Caco-2 (cell line): ENCODE data around the gene MINDY4B. TPM values are rescaled to one million over a fixed set of nuclear protein-coding genes. Genes with fewer than 3 reads are reported as not detected.

Experiments used
- BruUV-seq: library from RNA; stranded (reverse); fragments of 400-500 nt; replicated peaks from 2 replicates; lab custom pipeline; 2021; lab: Mats Ljungman, UMichigan
- CTCF ChIA-PET: fragments of 300-600 bp; sonication (Branson Sonifier 250); formaldehyde crosslinking; loops from one replicate; lab custom pipeline; 2022; ENCODE audit warnings: antibody characterized with exemption; lab: Charles Lee
- POLR2A ChIA-PET: fragments of 300-600 bp; sonication (Branson Sonifier 250); formaldehyde crosslinking; loops from one replicate; lab custom pipeline; 2022; ENCODE audit warnings: antibody characterized with exemption; lab: Charles Lee
- DNase-seq, 2 experiments: peaks; one replicate each; pipeline versions ENCODE4 v3.0.0 to v3.0.0-alpha.2; 2020 to 2022
- H3K27me3 ChIP-seq: replicated peaks from 2 replicates; pipeline ENCODE4 v1.6.0; 2011; ENCODE audit warnings: low read length; ENCODE audit not compliant: control insufficient read depth, insufficient read depth
- H3K36me3 ChIP-seq: 2 replicates; pipeline ENCODE4 v1.5.1; 2011; ENCODE audit warnings: low read length; ENCODE audit not compliant: control insufficient read depth, insufficient read depth
- H3K4me1 ChIP-seq: fragments of 250-450 bp; sonication (Bioruptor Pico); 2 replicates; pipeline ENCODE4 v1.5.1; 2020; ENCODE audit warnings: mild to moderate bottlenecking
- H3K4me3 ChIP-seq: 2 replicates; pipeline ENCODE4 v1.5.1; 2011; ENCODE audit warnings: low read depth, mild to moderate bottlenecking, control low read depth, low read length
- H3K9me3 ChIP-seq: fragments of 250-450 bp; sonication (Bioruptor Pico); 2 replicates; pipeline ENCODE4 v1.5.1; 2020; ENCODE audit warnings: mild to moderate bottlenecking, moderate library complexity
- H3K27ac Mint-ChIP-seq: one replicate; pipeline ENCODE4 v1.8.0; 2022; ENCODE audit warnings: mixed read lengths; ENCODE audit not compliant: unreplicated experiment
- H3K27me3 Mint-ChIP-seq: one replicate; pipeline ENCODE4 v1.8.0; 2022; ENCODE audit warnings: mixed read lengths; ENCODE audit not compliant: insufficient read depth, unreplicated experiment
- H3K36me3 Mint-ChIP-seq: one replicate; pipeline ENCODE4 v1.8.0; 2022; ENCODE audit warnings: mild to moderate bottlenecking, mixed read lengths; ENCODE audit not compliant: insufficient read depth, unreplicated experiment
- H3K4me1 Mint-ChIP-seq: one replicate; pipeline ENCODE4 v1.8.0; 2022; ENCODE audit warnings: low read depth, mixed read lengths; ENCODE audit not compliant: unreplicated experiment
- H3K4me3 Mint-ChIP-seq: one replicate; pipeline ENCODE4 v1.8.0; 2022; ENCODE audit warnings: mild to moderate bottlenecking, moderate library complexity, mixed read lengths; ENCODE audit not compliant: unreplicated experiment
- H3K9me3 Mint-ChIP-seq: one replicate; pipeline ENCODE4 v1.8.0; 2022; ENCODE audit warnings: mixed read lengths; ENCODE audit not compliant: unreplicated experiment
- CTCF ChIP-seq, 2 experiments: fragments of 200-600 bp in 1 of 2; IDR thresholded peaks; 1 replicate in 1 of 2; 2 replicates in 1 of 2; pipeline versions ENCODE4 v1.5.1 to v1.8.0; 2011 to 2022; ENCODE audit warnings: antibody characterized with exemption in 1 of 2, control low read depth in 1 of 2, inconsistent platforms in 1 of 2, low read depth in 1 of 2, low read length in 1 of 2, mild to moderate bottlenecking in 1 of 2, moderate library complexity in 1 of 2; ENCODE audit not compliant: insufficient read depth in 1 of 2, severe bottlenecking in 1 of 2, unreplicated experiment in 1 of 2
- intact Hi-C: fragments of 100-400 bp; cut with micrococcal nuclease; formaldehyde crosslinking; loops from one replicate; pipeline ENCODE4 v1.10.0; 2022; ENCODE audit not compliant: unreplicated experiment
- total RNA-seq: library from RNA; stranded (reverse); gene quantifications from 2 replicates; pipeline ENCODE4 v1.2.3, GENCODE V29; 2022

MINDY4B gene
- total RNA-seq, 1 experiment from 2014 or later, result not detected

- no peaks in the 10 kb centered on the region for H3K9me3 Mint-ChIP-seq
- H3K27ac Mint-ChIP-seq, result no peak overlapping the region
- no peaks in the 10 kb centered on the region for H3K4me1 Mint-ChIP-seq
- intact Hi-C loops, result no loop called here
- Histone ChIP-seq H3K9me3 (no peaks in the 10 kb centered on the region), H3K4me1 (no peaks in the 10 kb centered on the region), H3K4me3 (no peak overlapping the region), H3K36me3 (no peaks in the 10 kb centered on the region), H3K27me3 (no peaks in the 10 kb centered on the region)
- CTCF ChIA-PET, result no interaction called here
- H3K36me3 Mint-ChIP-seq, result no peaks in the 10 kb centered on the region
- peaks cover 6% of the 10 kb centered on the region for H3K27me3 Mint-ChIP-seq
- no TSS peak for BruUV-seq
- POLR2A ChIA-PET, result no interaction called here
- TF ChIP-seq CTCF (IDR thresholded peaks at IDR 0.05; ENCODE audit: insufficient read depth in 1 of 2, low read depth in 1 of 2, low read length in 1 of 2, severe bottlenecking in 1 of 2, unreplicated experiment in 1 of 2), result no peak
- no peak for DNase-seq
- no peak overlapping the region for H3K4me3 Mint-ChIP-seq
These were observed 82.6 kb downstream of the MINDY4B start for GRCh38 chr3:150822636-150823035.

Other genes starting within 250 kb of the MINDY4B start
- not detected in 2 replicates for gene ERICH6, start 201.5 kb downstream of the MINDY4B start, total RNA-seq
- 25.6 and 31.8 TPM in 2 replicates for gene SIAH2, start 142.3 kb downstream of the MINDY4B start, total RNA-seq
- not detected in 2 replicates for gene CLRN1, start 67.3 kb upstream of the MINDY4B start, total RNA-seq
- gene MED12L, start 180.2 kb upstream of the MINDY4B start, total RNA-seq, result 21.5 and 22.9 TPM in 2 replicates